Smooth muscle cell (in vitro differentiated cells): ENCODE data around the gene ZIC2. TPM values are rescaled to one million over a fixed set of nuclear protein-coding genes. Genes with fewer than 3 reads are reported as not detected.

Experiments
- DNase-seq: peaks from one replicate; lab custom pipeline; 2025; ENCODE audit not compliant: unreplicated experiment; lab: John Stamatoyannopoulos, UW
- H2AFZ ChIP-seq: fragments of 200-600 bp; sonication (generic); 2 replicates; pipeline ENCODE4 v1.6.0; 2016; ENCODE audit warnings: antibody characterized with exemption, low read depth, mild to moderate bottlenecking
- H3F3A ChIP-seq: fragments of 200-600 bp; sonication (generic); 2 replicates; pipeline ENCODE4 v1.6.0; 2017; ENCODE audit warnings: antibody characterized with exemption, low read depth
- H3K27ac ChIP-seq: fragments of 200-600 bp; sonication (generic); 2 replicates; pipeline ENCODE4 v1.5.1; 2016; ENCODE audit warnings: low read depth, mild to moderate bottlenecking
- H3K27me3 ChIP-seq: fragments of 200-600 bp; sonication (generic); 2 replicates; pipeline ENCODE4 v1.6.1; 2016; ENCODE audit warnings: low read depth, mild to moderate bottlenecking
- H3K36me3 ChIP-seq: fragments of 200-600 bp; sonication (generic); 2 replicates; pipeline ENCODE4 v1.5.1; 2016; ENCODE audit warnings: low read depth
- H3K4me1 ChIP-seq: fragments of 200-600 bp; sonication (generic); 2 replicates; pipeline ENCODE4 v1.5.1; 2016; ENCODE audit warnings: low read depth
- H3K4me2 ChIP-seq: fragments of 200-600 bp; sonication (generic); 2 replicates; pipeline ENCODE4 v1.6.0; 2016; ENCODE audit warnings: mild to moderate bottlenecking
- H3K4me3 ChIP-seq: fragments of 200-600 bp; sonication (generic); 2 replicates; pipeline ENCODE4 v1.5.1; 2016; ENCODE audit warnings: mild to moderate bottlenecking
- H3K79me2 ChIP-seq: fragments of 200-600 bp; sonication (generic); 2 replicates; pipeline ENCODE4 v1.6.0; 2016; ENCODE audit warnings: low read depth, mild to moderate bottlenecking
- H3K9ac ChIP-seq: fragments of 200-600 bp; sonication (generic); 2 replicates; pipeline ENCODE4 v1.6.0; 2016; ENCODE audit warnings: low read depth
- H3K9me3 ChIP-seq: fragments of 200-600 bp; sonication (generic); replicated peaks from 2 replicates; pipeline ENCODE4 v1.5.1; 2016; ENCODE audit warnings: low read depth
- H4K20me1 ChIP-seq: fragments of 200-600 bp; sonication (generic); 2 replicates; pipeline ENCODE4 v1.6.0; 2016; ENCODE audit warnings: low read depth
- WGBS: methylation state at CpG from one replicate; pipeline ENCODE4 v1.1.7; 2016; ENCODE audit warnings: low lambda C conversion rate; 5-methylcytosine and 5-hydroxymethylcytosine counted together
- polyA plus RNA-seq: library from polyadenylated mRNA; unstranded; fragments of >200 nt; fragmentation: Nextera tagmentation; extraction: Ambion mirVana; gene quantifications from 2 replicates; pipeline ENCODE4 v1.2.1, GENCODE V29; 2016
- total RNA-seq: library from RNA; depleted of rRNA; stranded (reverse); fragments of >200 nt; gene quantifications from 2 replicates; pipeline ENCODE4 v1.2.3, GENCODE V29; 2014
- TF ChIP-seq, protein P1 (sequence below): fragments of 200-600 bp; sonication (generic); IDR thresholded peaks from 2 replicates; pipeline ENCODE4 v1.5.1; 2017; ENCODE audit warnings: borderline replicate concordance, mild to moderate bottlenecking, antibody characterized with exemption; ENCODE audit not compliant: insufficient read depth, poor library complexity, severe bottlenecking

Gene ZIC2
- total and polyA plus RNA-seq, 2 experiments from 2014 or later, result not detected

GRCh38 chr13:99998261-99998660 is 16.7 kb downstream of the ZIC2 start:
- no peak for DNase-seq
- H3K79me2 ChIP-seq, result no peaks in the 10 kb centered on the region
- no peaks in the 10 kb centered on the region for H3F3A ChIP-seq
- H3K4me1 ChIP-seq, result peaks cover 16% of the 10 kb centered on the region
- no peak overlapping the region for H3K4me3 ChIP-seq
- H3K4me2 ChIP-seq, result no peak overlapping the region
- H3K27ac ChIP-seq, result no peak overlapping the region
- H4K20me1 ChIP-seq, result peaks cover 7% of the 10 kb centered on the region
- no peaks in the 10 kb centered on the region for H3K9me3 ChIP-seq
- no peak overlapping the region for H3K9ac ChIP-seq
- WGBS, result 87% methylated on average over 11 of the region's 11 CpGs
- no peak overlapping the region for H2AFZ ChIP-seq
- TF ChIP-seq, protein P1, sequence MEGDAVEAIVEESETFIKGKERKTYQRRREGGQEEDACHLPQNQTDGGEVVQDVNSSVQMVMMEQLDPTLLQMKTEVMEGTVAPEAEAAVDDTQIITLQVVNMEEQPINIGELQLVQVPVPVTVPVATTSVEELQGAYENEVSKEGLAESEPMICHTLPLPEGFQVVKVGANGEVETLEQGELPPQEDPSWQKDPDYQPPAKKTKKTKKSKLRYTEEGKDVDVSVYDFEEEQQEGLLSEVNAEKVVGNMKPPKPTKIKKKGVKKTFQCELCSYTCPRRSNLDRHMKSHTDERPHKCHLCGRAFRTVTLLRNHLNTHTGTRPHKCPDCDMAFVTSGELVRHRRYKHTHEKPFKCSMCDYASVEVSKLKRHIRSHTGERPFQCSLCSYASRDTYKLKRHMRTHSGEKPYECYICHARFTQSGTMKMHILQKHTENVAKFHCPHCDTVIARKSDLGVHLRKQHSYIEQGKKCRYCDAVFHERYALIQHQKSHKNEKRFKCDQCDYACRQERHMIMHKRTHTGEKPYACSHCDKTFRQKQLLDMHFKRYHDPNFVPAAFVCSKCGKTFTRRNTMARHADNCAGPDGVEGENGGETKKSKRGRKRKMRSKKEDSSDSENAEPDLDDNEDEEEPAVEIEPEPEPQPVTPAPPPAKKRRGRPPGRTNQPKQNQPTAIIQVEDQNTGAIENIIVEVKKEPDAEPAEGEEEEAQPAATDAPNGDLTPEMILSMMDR, result no peak
- peaks cover 68% of the 10 kb centered on the region for H3K27me3 ChIP-seq
- H3K36me3 ChIP-seq, result no peaks in the 10 kb centered on the region

GRCh38 chr13:100014621-100015020 is 33.0 kb downstream of the ZIC2 start:
- no peak for DNase-seq
- no peaks in the 10 kb centered on the region for H4K20me1 ChIP-seq
- WGBS, result 100% methylated on average over 1 of the region's 1 CpG

GRCh38 chr13:100019780-100020356 is 38.3 kb downstream of the ZIC2 start:
- TF ChIP-seq, protein P1, result no peak
- no peaks in the 10 kb centered on the region for H3F3A ChIP-seq
- DNase-seq, result no peak
- H3K4me2 ChIP-seq, result no peak overlapping the region
- no peaks in the 10 kb centered on the region for H4K20me1 ChIP-seq
- H3K79me2 ChIP-seq, result no peaks in the 10 kb centered on the region
- H3K9me3 ChIP-seq, result no peaks in the 10 kb centered on the region
- no peaks in the 10 kb centered on the region for H3K4me1 ChIP-seq
- no peaks in the 10 kb centered on the region for H3K27me3 ChIP-seq
- H3K27ac ChIP-seq, result no peak overlapping the region
- H3K9ac ChIP-seq, result no peak overlapping the region
- H3K36me3 ChIP-seq, result no peaks in the 10 kb centered on the region
- H2AFZ ChIP-seq, result no peak overlapping the region
- no peak overlapping the region for H3K4me3 ChIP-seq
- WGBS, result 94% methylated on average over 3 of the region's 3 CpGs

More at GRCh38 chr13:100014621-100015020, 33.0 kb downstream of the ZIC2 start:
- H3K9ac ChIP-seq, result no peak overlapping the region
- no peak overlapping the region for H3K4me2 ChIP-seq
- no peaks in the 10 kb centered on the region for H3K9me3 ChIP-seq
- no peak overlapping the region for H3K4me3 ChIP-seq
- no peaks in the 10 kb centered on the region for H3K36me3 ChIP-seq
- H2AFZ ChIP-seq, result no peak overlapping the region
- no peak overlapping the region for H3K27ac ChIP-seq
- no peaks in the 10 kb centered on the region for H3K4me1 ChIP-seq
- H3F3A ChIP-seq, result no peaks in the 10 kb centered on the region
- no peaks in the 10 kb centered on the region for H3K27me3 ChIP-seq
- no peaks in the 10 kb centered on the region for H3K79me2 ChIP-seq
- TF ChIP-seq, protein P1, result no peak

GRCh38 chr13:100022798-100023197 is 41.2 kb downstream of the ZIC2 start:
- Histone ChIP-seq H3K4me2 (no peak overlapping the region), H3K4me1 (no peaks in the 10 kb centered on the region), H3K36me3 (no peaks in the 10 kb centered on the region), H2AFZ (no peak overlapping the region), H3K9me3 (no peaks in the 10 kb centered on the region), H4K20me1 (no peaks in the 10 kb centered on the region), H3K9ac (no peak overlapping the region), H3K4me3 (no peak overlapping the region), H3K27ac (no peak overlapping the region), H3K27me3 (no peaks in the 10 kb centered on the region), H3F3A (no peaks in the 10 kb centered on the region), H3K79me2 (no peaks in the 10 kb centered on the region)
- DNase-seq, result no peak
- TF ChIP-seq, protein P1, result no peak
- 94% methylated on average over 3 of the region's 3 CpGs for WGBS
